GM21737 (cell line): ENCODE results near the gene FANCL.
"Not testable (repeated sequence)": the region's sequence is repeated elsewhere in the genome, so short reads cannot be mapped to it uniquely, and the experiment has no call there.

Source experiments
- ATAC-seq: cut with Tn5 transposase; IDR thresholded peaks from one replicate; pipeline ENCODE4 v1.9.1; 2021; ENCODE audit warnings: mild to moderate bottlenecking, moderate library complexity; ENCODE audit not compliant: unreplicated experiment

The FANCL gene

DNA sequence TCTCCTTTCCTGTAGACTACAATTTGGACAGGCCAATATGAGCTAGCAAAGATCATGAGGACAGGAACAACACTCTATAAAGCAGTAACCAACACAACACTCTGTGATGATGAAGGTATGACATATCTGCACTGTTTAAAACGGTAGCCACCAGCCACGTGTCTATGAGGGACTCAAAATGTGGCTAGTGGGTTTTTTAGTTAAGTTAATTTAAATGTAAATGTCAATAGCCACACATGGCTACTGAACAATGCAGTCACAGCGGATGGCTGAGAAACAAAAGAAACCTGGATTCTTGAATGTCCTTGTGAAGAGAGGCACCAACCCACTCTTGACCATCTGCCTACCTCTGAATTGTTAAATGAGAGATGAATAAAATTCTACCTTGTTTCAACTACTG is 33.9 kb downstream of the FANCL start:
- ATAC-seq, result no peak

DNA sequence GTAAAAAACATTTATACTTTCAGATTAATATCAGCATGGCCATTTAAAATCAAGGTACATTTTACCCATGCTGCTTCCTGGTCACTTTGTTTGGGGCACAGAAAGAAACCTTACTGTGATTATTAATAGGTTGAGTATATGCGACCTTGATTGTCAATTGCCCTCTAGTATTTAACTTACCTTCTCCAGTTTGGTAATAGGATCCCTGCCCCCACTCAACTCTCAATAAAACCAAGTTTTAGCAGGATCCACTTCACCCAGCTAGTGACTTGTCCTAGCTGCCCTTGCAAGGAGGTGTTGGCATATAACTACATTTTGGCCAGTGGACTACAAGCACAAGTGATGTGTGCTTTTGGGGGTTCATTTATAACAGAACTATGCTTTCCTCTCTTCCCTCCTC is 34.3 kb downstream of the FANCL start:
- no peak for ATAC-seq

DNA sequence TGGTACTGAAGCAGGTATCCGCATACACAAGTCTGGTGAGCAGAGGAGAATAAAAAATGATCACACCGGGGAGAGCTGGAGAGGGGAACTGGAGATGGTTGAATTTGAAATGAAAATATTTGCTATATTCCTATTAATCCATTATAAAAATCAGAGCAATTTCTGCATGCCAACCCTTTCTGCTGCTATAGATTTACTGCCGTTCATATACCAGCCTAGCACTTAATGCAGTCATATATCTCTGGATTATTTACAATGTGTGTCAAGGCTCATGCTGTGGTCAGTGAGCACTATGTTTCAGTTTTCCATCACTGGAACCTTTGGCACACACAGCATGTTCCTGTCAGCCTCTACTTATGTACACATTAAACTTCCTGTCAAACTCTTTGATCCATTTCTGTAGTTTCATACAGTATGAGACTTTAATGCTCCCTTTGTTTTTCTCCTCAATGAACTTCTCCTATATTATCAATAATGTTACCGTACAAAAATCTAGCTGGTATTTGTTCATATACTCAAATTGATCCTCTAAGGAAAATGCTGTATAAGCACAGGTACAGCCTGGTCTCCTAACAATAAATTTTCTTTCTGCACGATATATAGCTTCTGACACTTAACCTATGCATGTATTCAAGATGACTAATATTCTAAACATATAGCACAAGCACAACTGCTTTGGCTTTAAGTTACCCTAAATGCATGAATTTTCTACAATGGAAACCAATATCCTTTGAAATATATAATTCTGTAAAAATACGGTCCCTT is 36.7 kb downstream of the FANCL start:
- no peak for ATAC-seq

DNA sequence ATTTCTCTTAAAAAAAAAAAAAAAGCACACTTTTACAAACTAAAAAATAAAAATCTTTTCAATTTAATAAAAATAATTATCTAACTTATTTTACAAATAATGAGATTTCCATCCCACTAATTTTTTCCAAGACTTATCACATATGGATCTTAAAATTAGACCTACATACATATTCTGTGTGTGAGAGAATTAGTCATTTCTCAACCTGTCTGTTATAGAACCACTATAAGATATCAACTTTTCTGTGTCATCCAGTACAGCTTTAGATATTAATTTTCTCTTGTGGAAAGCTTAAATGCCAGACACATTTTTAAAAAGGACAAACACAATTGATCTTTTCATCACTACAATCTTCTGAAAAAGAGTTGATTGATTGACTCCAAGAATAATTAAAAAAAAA is 38.1 kb downstream of the FANCL start:
- no peak for ATAC-seq

DNA sequence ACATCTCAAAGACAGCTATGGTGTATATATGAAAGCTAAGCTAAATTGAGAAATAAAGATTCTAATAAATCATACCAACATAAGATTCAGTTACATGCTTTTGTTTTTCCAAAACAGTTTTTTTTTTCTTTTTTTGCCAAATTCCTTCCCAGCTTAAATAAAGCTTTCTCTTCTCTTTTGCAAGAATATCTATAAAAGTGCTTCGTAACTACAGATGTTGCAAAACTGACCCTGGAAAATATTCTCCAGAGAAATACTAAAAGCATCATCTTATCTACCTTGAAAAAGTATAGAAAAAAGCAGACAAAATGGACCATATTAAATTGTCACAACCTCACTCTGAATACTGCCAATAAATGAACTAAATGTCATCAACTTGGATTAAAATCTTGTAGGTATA is 38.7 kb downstream of the FANCL start:
- no peak for ATAC-seq

DNA sequence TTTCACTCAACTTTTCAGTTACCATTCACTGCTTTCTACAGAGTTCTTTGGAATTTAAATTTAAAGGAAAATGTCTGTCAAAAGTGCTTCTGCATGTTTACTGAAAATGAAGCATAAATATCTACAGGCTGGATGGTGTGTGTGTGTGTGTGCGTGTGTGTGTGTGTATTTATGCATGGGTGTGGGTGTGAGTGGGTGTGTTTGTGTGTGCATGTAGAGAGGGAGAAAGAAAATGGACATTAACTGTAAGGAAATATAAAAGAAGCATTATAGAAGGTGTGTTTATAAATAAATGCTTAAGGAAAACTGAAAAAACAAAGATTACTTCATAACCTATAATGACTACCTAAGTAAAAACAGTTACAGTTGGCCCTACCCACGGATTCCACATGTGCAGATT is 43.2 kb downstream of the FANCL start:
- no peak for ATAC-seq

DNA sequence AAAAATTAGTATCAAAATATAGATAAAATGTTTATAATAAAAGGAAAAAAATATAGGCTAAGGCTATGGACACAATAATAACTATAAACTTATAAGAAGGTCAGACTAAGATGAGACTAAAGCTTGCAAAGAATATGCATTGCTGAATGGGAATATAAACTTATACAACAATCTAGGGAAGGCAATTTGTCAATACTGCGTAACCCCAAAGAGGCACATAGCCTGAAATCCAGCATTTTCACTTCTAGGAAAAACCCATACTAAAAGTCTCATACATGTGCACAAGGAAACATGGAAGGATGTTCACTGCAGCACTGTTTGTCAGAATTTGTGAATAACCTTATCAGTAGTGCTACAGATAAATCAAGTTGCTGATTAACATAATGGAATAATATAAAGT is 45.5 kb downstream of the FANCL start:
- ATAC-seq, result no peak

DNA sequence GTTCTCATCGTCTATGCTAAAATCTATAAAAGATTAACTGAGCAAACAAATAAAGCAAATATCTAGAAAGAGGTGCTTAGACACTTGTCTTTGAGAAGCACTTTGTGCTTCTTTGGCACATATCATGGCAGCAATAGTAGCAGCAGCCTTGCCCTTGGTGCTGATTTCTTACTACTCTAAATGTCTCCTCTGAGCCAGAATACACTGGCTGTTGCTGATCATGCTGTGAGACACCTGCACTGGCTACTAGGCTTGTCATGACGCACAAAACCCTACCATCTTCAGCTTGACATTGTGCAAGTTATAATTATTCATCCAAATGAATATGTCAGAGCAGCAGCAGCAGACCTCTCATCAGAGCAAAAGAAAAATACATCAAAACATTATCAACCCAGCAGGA is 46.7 kb downstream of the FANCL start:
- no peak for ATAC-seq

DNA sequence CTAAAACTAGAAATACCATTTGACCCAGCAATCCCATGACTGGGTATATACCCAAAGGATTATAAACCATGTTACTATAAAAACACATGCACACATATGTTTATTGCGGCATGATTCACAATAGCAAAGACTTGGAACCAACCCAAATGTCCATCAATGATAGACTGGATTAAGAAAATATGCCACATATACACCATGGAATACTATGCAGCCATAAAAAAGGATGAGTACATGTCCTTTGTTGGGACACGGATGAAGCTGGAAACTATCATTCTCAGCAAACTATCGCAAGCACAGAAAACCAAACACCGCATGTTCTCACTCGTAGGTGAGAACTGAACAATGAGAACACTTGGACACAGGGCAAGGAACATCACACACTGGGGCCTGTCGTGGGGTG is 54.1 kb downstream of the FANCL start:
- ATAC-seq, result not testable (repeated sequence)

DNA sequence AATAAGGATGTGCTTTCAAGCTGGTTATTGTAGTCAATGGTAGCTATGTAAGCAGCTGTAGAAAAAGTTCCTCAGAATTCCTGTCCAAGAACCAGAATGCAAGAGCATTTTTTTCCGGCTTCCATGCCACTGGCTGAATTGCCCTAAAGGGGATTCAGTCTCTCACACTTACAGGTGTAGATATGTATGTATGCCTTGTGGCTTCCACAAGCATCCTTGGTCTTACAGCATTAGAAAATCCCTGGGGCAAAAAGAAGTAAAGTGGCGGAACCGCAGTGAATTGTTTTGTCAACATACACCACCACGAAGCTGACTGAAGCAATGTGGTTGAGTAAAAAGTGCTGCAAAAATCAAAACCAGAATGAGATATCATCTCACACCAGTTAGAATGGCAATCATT is 54.6 kb downstream of the FANCL start:
- ATAC-seq, result no peak

DNA sequence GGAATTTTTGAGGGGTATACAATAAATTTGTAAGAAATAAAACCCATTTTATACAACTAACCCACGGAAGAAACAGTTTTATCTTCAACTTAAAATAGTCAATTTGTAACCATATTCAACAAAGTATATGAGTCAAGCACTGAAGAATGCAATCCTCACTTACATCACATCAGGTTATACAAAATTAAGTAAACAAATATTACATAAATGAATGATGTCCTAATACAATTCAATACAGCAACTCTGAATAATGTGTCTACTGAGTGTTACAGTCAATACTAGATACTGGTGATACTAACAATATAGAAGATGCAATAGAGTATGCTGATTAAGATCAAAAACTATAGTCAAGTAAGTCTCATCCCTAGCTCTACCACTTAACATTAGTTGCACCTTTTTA is 58.6 kb downstream of the FANCL start:
- no peak for ATAC-seq

DNA sequence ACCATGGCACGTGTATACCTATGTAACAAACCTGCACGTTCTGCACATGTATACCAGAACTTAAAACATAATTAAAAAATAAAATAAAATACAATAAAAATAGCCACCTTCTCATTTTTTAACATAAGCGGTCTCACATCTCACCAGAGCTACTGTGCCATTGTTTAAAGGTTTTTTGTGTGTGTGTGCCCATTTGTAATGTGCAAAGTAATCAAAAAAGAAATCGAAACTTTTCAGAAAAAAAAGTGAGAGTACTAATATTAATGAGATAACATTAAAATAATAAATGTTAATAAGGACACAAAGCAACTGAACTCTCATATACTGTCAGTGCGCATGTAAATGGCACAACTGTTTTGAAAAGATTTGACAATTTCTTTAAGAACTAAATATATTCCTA is 60.5 kb downstream of the FANCL start:
- no peak for ATAC-seq

DNA sequence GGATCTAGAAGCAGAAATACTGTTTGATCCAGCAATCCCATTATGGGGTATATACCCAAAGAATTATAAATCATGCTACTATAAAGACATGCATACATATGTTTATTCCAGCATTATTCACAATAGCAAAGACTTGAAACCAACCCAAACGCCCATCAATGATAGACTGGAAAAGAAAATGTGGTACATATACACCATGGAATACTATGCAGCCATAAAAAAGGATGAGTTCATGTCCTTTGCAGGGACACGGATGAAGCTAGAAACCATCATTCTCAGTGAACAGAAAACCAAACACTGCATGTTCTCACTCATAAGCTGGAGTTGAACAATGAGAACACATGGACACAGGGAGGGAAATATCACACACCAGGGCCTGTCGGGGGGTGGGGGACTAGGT is 61.0 kb downstream of the FANCL start:
- not testable (repeated sequence) for ATAC-seq

DNA sequence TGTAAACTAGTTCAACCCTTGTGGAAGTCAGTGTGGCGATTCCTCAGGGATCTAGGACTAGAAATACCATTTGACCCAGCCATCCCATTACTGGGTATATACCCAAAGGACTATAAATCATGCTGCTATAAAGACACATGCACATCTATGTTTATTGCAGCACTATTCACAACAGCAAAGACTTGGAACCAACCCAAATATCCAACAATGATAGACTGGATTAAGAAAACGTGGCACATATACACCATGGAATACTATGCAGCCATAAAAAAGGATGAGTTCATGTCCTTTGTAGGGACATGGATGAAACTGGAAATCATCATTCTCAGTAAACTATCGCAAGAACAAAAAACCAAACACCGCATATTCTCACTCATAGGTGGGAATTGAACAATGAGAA is 63.9 kb downstream of the FANCL start:
- not testable (repeated sequence) for ATAC-seq

DNA sequence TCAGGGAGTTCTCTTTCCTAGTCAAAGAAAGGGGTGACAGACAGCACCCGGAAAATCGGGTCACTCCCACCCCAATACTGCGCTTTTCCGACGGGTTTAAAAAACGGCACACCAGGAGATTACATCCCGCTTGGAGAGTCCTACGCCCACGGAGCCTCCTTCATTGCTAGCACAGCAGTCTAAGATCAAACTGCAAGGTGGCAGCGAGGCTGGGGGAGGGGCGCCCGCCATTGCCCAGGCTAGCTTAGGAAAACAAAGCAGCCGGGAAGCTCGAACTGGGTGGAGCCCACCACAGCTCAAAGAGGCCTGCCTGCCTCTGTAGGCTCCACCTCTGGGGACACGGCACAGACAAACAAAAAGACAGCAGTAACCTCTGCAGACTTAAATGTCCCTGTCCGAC is 69.3 kb downstream of the FANCL start:
- ATAC-seq, result not testable (repeated sequence)

DNA sequence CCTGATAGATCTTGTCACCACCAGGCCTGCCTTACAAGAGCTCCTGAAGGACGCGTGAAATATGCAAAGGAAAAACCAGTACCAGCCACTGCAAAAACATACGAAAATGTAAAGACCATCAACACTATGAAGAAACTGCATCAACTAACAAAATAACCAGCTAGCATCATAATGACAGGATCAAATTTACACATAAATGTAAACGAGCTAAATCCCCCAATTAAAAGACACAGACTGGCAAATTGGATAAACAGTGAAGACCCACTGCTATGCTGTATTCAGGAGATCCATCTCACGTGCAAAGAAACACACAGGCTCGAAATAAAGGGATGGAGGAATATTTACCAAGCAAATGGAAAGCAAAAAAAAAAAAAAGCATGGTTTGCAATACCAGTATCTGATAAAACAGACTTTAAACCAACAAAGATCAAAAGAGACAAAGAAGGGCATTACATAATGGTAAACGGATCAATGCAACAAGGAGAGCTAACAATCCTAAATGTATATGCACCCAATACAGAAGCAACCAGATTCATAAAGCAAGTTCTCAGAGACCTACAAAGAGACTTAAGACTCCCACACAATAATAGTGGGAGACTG is 70.7 kb downstream of the FANCL start:
- not testable (repeated sequence) for ATAC-seq

DNA sequence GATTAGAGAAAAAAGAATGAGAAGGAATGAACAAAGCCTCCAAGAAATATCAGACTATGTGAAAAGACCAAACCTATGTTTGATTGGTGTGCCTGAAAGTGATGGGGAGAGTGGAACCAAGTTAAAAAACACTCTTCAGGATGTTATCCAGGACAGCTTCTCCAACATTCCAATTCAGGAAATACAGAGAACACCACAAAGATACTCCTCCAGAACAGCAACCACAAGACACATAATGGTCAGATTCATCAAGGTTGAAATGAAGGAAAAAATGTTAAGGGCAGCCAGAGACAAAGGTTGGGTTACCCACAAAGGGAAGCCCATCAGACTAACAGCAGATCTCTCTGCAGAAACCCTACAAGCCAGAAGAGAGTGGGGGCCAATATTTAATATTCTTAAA is 71.3 kb downstream of the FANCL start:
- not testable (repeated sequence) for ATAC-seq

DNA sequence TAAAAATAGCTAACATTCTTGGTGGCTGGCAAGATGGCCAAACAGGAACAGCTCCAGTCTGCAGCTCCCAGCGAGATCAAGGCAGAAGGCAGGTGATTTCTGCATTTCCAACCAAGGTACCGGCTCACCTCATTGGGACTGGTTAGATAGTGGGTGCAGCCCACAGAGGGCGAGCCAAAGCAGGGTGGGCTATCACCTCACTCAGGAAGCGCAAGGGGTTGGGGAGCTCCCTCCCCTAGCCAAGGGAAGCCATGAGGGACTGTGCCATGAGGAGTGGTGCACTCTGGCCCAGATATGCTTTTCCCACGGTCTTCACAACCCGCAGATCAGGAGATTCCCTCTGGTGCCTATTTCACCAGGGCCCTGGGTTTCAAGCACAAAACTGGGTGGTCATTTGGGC is 73.0 kb downstream of the FANCL start:
- ATAC-seq, result not testable (repeated sequence)

DNA sequence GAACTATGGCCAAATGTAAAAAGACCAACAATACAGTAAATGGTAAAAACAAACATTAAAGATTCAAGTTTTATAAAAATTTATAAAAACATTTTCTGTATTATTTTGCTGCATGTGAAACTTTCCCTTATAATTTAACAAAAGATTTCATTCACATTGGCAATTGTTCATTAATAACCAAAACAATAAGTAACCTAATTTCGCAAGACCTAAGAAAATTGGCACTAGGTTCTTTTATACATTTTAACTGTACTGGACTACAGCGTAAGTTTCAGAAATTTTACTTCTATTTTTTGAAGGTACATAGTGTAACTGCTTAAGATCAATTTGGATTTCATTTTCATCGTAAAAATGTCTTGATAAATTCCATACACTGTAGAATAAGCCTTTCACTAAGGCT is 77.2 kb downstream of the FANCL start:
- no peak for ATAC-seq

DNA sequence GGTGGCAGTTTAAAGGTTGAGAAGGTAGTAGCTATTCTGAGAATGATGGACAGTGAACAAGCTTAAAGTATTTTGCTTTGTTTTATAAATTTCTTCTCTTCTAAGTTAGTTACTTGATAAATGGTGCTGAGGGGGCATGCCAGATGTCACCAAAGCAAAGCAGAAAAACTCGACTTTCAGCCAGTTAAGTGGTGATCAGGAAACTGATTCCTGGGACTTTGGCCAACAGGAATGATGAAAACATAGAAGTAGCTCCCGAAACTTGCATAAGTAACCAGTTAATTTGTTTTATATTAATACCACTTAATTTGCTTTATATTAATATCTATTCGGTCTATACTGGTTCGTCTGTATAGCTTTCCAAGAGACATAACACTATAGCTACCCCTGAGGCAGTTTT is 82.6 kb downstream of the FANCL start:
- ATAC-seq, result no peak

DNA sequence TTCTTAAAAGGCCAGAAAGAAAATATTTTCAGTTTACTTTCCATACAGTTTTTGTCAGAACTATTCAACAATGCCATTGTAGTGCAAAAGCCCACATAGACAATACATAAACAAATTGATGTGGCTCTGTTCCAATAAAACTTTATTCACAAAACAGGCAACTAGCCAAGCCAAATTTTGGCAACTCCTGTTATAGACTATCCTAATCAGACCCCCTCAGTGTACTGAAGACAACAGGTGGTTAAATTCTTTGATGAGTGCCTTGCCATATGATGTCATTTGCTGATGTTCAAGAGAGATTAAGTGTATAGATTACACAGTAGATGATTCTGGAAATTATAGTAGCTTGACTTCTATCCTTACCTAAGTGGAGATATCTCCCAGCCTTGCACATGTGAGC is 83.4 kb downstream of the FANCL start:
- ATAC-seq, result no peak

DNA sequence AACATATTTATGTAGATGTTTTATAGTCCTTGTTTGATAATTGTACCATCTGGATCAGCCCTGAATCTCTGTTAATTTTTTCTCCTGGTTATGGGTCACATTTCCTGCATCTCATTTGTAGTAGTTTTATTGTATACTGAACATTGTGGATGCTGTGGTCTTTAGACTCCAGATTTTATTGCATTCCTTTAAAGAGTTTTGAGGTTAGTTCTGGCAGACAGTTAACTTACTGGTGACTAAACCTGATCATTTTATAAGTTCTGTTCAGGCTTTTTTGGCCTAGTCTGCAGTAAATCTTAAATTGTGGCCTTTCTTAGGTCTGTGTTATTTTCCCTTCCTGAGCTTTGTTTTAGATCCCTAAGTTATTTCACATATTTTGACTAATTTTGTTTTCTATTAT is 84.3 kb downstream of the FANCL start:
- ATAC-seq, result no peak
